Left kidney (tissue), 2 donors: Measurements from ENCODE around the gene USP46. TPM values are rescaled to one million over a fixed set of nuclear protein-coding genes. Genes with fewer than 3 reads are reported as not detected.

Source experiments
- DNase-seq: peaks from one replicate; pipeline ENCODE4 v3.0.0-alpha.2; 2013
- polyA plus RNA-seq: library from polyadenylated mRNA; unstranded; fragments of 120-200 nt; gene quantifications from one replicate; pipeline ENCODE4 v1.2.1, GENCODE V29; 2013; ENCODE audit not compliant: insufficient read length

USP46 gene
- polyA plus RNA-seq, 1 donor: 35.0 TPM

DNA sequence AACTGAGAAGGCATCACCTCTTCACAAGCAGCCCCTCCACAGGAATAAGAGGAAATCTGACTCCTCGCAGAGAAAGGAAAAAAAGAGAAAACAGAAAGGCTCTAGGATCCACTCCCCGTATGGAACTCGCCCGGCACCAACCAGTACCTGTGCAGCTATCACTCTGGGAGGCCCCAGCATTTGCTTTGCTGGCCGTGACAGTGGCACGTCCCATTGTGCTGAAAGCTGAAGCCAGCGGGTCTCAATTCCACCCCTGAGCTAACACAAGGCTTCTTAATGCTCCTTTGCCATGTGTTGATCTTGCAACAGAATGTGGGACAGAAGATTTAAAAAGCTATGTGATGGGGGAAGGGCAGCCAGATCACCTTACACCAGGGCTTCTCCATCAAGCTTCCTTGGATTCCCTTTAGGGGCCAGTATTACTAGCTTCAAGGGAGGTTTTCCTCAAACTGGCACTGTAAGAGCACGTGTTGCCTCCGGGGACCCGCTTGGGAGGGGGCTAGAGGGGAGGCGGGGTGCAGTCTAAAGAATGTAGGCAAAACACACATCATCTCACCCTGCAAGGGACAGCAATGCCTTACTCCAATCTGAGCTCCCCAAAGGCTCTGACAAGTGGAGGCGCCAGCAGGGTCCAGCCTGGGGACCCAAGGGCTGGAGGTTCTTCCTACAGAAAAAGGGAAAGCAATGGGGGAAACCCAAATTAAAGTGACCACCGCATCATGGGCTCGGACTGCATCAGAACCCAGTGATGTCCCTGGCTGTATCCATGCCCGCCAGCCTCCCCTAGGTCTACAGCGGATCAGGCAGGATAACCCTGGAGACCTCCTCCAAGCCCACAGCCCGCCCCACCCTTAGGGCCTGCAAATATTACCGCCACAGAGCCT lies 1.2 kb downstream of the USP46 start:
- DNase-seq: peak; percentile 84

DNA sequence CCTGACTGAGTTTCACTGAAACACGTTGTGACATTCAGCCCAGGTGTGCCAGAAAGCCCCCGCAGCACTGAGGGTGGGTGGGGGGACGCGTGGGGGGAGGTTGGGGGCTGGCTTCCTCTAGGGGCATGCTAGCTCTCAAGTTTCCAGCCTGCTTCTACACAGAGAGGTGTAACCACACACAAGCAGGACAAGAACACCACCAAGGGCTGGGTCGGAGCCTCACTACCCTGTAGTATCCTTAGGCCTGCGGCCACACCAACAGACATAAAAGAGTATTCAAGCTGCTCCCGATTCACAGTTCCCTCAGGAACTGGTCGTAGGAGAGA lies 1.8 kb downstream of the USP46 start:
- DNase-seq: peak; percentile 21

DNA sequence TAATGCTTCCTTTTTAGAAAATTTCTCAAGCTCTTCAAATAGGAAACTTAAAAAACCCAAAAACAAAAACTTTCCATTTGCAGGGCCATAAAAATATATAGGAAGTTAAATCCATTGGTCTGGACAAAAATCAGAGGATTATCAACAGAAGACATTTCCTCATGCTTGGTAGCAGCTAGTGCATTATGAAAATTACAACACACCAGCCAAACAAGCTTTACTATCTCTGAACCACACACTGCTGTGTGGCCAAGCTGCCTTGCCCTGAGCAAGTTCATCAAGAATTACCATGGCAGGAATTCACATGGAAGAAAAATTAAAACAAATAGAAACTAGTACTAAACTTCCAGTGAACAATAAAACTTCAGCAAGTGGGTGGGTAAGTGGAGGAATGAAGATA lies 3.6 kb downstream of the USP46 start:
- no peak for DNase-seq

DNA sequence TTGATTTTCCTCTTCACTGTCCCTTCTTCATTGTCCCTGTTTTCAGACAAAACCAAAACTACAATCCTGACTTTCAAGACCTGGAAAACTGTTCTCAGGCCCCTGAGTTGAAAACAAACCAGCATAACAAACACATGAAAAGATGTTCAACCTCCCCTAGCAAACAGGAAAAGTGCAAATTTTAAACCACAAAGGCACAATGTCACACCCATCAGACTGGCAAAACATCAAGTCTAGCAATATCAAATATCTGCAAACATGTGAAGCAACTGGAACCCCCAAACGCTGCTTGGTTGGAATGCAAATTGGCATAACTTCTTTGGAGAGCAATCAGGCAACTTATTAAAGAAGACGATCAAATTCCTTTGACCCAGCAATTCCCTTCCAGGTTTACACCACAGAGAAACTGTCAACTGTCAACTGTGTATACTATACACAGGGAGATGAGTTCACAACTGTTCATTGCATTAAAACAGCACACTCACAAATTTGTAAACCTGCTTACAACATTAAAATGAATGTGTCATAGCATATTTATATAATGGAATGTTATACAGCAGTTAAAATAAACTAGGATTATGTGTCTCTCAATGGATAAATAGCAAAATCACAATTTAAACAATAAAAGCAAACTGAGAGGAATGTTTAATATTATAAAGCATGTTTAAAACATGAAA lies 7.0 kb downstream of the USP46 start:
- DNase-seq: no peak

DNA sequence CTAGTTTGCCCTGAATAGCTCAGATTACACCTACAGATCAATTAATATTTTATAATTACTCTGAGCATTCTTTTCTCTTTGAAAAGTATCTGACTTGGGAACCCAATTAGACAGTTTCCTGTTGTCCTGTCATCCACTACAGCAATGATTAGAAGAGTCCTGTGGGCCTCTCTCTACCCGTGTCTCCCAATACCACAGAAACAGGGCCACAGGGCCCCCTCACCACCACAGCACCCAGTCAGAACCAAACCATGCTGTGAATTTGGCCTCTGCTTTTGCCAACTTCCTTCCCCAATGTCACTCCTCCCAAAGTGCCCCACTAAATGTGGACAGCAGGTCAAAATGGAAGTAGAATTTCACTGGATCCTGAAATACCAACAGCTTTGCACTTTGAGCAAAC lies 10.3 kb downstream of the USP46 start:
- DNase-seq: no peak

DNA sequence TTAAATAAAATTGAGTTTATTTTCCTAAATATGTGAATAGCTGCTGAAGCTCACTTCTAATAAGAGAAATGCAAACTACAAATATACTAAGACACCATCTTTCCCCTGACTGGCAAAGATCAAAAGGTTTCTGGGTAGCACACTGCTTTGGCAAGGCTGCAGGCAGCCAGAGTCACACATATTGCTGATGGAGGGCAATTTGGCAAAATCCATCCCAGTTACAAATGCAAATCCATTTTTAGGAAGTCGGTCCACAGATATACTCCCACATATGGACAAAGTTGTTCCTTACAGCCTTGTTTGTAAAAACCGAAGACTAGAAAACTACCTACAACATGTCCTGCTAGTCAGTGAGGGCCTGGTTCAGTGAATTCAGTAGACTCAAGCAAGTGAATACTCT lies 12.4 kb downstream of the USP46 start:
- no peak for DNase-seq

DNA sequence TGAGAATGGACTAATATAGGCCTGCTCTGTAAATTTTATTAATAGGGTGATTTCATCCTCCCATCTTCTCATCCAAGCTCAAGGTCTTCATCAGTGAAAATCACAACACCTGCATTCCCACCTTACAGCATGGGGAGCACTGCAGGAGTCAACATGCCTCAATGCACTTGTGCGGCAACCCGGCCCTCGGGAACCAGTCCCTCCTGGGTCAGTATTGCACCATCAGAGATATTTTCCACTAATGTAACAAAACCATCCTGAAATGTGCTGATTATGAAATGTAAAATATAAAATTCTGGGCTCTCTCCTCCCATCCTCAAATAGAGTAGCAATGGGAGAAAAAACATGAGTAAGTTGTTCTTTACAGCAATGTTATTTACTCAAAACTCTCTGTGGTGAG lies 13.0 kb downstream of the USP46 start:
- no peak for DNase-seq

DNA sequence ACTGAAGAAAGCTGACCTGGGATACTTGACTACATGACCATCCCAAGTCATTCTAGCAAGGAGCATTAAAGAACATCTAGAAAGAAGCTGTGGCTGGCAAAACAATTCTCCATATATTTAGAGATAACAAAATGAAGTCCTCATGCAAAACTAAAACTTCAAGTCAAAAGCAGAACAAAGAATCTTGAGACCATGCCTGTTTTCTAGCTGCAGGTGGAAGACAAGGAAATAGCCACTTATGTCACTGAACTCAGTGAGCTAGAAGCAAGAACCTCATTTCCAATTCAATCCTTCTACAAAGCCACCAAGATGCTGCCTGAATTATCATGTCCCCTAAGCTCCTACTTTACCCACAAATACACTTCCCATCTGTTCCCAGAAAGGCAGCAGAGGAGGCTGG lies 13.8 kb downstream of the USP46 start:
- DNase-seq: no peak

DNA sequence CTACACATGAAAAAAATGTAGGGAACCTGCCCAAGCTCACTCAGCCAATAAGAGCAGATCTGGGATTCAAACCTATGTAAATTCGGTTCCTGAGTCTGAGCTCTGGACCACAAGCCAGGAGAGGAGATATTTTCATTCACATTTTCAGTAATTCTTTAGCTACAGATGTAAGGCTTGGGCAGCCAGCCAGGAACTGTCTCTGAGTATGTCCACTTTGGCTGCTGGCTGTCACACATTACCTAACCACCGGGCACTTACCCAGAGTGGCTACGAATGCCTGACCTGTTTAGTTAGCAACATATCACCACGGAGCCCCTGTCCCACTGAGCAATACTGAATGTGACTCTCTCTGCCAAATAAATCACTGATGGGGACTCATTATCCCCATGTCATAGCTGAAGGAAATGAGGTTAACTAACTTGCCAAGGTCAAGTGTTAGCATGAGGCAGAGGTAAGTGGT lies 15.3 kb downstream of the USP46 start:
- DNase-seq: no peak

DNA sequence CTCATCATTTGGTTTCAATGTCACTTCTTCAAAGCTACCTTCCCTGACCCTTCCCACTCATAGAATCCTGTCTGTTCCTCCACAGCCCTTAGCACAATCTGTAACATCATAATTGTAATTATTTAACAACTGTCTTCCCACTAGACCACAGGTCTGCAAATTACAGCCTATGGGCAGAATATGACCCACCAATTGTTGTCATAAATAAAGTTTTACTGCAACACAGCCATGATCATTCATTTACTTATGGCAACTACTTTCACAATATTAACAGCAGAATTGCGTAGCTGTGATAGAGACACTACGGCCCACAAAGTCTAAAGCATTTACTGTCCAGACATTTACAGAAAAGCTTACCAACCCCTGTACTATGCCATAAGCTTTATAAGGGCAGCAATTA lies 15.9 kb downstream of the USP46 start:
- DNase-seq: no peak

DNA sequence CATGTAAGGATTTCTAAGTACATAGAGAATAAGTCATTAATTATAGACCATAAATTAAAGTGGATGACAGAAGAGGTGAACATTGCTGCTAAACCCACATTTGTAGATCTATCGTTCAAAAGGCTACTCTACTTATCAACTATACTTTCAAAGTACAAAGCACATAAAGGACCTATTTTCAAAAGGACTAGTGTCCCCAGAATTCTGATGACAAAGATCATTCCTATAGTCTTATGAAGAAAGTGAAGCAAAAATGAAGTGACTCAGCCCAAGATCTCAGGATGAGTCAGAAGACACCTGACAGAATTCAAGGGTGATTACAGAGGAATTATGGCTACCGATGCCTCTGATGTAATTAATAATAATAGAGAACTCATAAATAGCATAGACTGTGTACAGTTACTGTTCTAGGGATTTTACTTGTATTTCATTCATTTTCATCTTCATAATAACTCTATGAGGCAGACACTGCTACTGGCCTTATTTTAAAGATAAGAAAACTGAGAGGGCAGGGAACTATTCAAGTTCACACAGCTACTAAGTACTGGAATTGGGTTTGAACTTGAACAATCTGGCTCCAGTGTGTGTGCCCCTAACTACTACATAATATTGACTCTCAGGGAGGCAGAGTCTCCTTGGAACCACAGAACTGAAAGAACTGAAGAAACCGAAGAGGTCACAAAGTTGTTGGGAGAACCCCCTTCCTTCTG lies 17.1 kb downstream of the USP46 start:
- no peak for DNase-seq

DNA sequence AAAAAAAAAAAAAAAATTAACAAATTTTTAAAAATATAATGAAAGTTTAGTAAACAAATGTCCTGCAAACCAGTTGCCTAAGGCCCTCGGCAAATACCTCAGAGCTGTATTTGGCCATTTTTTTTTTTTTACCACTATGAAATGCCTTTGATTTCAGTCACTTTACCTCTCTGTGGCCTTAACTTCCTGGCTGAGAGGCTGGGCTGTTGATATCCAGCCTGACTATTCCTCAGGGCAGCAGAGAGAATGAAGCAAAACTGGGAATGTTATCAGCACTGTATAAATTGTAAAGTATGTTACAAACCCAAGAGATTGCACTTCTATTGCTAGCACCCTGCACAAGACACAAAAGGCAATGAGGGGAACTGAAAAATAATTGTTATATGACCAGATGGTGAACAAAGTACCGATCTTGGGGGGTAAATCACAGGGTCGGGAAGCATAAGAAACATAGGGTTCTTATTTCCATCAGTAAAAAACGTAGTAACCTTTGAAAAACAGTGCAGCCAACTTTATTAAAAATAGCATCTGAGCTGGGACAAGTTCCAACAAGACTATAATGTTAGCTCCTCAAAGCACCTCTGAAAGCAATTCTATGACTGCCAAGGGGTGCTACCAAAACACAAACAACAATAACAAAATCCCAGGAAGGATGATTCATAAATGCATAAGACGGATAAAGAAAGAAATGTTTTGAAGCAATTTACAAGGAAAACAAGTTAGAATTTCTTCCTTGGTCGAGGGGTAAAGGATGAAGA lies 18.1 kb downstream of the USP46 start:
- no peak for DNase-seq

DNA sequence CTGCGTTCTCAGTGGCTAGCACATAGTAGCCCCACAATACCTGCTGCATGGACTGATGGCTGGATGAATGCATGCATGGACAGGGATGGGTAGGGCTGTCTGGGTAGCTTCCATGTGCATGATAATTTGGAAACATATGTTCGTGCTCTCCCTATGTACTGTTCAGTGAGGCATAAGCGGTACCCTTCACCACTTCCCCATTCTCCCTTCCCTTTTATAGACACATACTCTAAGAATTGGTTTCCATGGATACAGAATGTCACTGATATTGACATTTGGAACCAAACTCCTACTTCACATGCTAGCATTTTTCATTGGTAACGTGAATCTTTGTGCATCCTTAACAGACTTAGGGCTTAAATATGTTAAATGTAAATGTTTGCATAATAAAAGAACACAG lies 20.4 kb downstream of the USP46 start:
- no peak for DNase-seq

DNA sequence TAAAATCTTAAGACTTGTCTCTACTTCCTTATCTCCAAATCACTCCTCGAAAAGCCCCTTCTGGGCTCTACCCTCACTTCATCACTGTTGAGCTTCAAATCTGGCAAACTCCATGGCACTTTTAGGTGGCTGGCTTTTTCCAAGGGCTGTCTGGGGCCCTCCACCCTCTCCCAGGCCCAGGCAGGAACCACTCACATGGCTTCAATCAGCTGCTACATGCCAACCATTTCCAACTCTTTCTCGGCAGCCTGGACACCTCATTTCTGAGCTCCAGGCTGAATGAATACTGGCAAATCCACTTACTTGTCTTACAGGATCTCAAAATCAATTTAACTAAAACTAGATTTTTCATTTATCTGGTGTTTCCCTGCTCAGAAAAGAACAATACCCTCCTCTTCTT lies 22.0 kb downstream of the USP46 start:
- no peak for DNase-seq

DNA sequence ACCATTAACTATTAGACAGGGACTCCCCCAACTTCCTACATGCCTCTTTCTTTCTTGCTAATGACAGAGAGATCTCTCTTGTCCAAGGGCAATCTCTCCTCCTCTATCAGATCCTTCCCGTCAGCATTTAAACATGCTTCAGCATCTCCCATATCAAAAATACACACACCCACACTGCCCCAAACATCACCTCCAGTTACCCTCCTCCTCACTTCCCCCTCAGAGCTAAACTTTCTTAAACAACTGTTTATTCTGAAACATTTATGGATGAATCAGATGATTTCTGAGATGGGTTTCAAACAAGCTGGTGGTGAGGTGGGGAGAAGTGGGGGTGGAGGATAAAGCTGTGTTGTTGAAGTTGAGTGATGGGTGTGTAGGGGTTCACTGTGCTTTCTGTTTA lies 23.5 kb downstream of the USP46 start:
- DNase-seq: no peak

DNA sequence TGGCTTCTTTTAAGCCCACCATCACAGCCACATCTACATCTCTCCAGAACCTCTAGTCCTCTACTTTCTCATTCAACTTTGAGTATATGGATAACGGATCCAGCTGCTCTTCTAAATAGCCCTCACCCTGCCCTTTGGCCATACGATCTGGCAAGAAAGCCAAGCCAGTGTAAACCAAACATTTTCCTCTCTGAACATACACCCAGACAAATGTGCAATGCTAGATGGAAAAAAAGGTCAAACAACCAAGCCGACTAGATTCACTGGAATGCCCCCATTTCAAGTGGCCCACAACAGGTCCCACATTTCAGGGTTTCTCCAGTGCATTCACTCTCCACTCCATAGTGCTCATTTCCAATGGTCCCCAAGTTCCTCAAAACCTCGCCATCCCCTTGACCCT lies 24.0 kb downstream of the USP46 start:
- no peak for DNase-seq

DNA sequence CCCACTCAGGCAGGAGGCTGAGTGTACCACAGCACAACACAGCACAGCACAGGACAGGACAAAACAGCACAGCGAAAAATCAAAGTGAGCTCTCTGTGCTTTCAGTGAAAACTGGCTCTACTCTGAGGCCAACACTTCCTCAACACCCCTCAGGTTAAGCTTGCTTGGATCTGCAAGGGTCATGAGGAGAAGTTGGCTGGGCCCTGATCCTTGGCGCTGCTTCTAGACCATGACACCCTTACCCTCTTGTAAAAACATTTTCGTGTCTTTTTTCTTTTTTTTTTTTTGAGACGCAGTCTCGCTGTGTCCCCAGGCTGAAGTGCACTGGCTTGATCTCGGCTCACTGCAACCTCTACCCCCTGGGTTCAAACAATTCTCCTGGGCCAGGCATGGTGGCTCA lies 25.3 kb downstream of the USP46 start:
- no peak for DNase-seq

DNA sequence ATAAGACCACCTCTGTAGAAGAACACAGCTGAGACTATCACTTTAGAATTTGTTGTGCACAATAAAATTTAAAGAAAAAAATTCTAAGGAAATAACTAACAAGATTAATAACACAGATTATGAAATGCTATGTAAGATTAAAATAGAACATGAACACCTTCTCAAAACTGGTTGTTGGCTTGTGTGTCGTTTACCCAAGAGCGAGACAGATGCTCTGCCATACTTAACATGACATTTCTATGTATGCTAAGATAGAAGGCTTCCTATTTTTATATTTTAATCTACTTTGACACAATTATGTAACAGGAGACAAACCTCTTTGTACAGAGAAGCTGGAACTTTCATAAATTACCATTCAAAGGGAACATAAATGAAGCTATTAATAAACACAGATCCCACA lies 30.1 kb downstream of the USP46 start:
- no peak for DNase-seq

DNA sequence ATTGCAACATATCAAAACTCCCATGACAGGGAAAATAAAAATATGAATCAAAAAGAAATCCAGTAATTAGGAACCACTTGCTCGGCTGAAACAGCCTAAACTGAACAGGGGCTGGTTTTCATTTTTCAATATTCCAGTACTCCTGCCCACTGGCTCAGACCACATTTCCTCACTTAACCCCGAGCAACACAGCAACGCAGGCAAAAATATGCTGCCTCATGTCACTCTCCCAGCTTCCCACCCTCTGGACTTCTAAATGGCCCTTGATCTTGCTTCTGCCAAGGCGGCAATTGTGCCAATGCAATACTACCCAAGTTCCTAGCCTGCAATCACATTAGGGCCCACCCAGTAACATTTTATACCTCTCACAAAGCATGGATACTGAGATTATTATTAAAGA lies 30.6 kb downstream of the USP46 start:
- DNase-seq: no peak

DNA sequence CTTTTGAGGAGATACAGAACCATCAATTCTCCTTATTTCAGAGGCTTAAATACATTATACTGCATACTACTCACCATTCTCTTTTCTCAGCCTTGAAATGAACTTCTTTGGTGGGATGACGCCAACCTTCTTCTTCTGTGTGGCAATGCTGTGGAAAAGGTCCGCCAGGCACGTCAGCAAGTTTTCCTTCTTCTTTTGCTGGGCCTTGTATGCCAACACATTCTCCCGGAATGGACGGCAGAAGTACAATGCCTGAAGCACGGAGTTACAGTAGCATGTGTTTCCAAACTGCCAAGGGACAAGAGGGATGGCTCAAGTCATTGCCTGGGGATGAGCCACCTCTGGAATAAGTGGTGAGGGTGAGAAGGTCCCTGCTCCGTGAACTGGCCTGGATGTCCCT lies 31.2 kb downstream of the USP46 start:
- no peak for DNase-seq

DNA sequence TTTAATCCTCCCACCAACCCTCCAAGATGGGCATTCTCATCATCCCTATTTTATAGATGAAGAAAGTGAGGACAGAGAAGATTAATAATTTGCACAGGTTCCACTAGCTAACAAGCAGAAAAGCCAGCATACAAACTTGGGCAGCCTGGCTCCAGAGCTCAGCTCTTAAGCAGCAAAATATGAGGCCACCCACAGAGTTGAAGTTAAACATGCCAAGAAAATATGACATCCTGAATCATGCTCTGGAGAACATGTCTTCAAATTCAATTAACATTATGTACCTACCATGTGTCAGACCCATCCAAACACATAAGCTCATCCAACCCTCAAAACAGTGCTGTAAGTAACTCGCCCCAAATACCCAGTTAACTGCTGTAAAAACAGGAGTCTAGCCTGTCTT lies 33.9 kb downstream of the USP46 start:
- no peak for DNase-seq

DNA sequence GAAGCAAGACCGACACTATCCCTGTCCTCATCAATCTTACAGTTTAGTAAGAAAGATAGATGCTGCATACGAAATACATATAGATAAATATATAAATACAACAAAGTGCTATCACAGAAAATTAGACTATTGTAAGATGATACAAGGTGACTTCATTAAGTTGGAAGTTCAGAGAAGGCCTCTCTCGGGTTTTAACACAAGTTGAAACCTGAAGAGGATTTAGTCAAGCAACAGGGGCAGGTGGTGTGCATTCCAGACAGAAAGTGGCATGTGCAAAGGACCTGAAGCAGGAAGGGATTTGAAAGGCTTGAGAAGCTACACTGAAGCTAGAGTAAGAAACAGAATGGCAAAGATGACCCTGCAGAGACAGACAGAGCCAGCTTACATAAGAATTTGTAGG lies 36.5 kb downstream of the USP46 start:
- no peak for DNase-seq

DNA sequence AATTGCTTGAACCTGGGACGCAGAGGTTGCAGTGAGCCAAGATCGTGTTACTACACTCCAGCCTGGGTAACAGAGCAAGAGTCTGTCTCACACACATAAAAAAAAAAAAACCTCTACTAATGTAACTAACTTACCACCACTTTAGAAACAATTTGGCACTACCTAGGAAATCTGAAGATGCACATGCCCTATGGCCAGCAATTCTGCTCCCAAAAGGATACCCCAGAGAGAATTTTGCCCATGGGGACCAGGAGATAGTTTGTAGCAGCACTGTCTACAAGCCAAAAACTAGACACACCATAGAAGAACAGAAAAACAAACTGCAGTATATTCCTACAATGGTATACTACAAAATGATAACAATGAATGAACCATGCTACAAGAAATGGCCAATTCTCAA lies 37.5 kb downstream of the USP46 start:
- no peak for DNase-seq
